Bronchial epithelial cell (primary cell): ENCODE measurements around the gene PRDM12. TPM values are rescaled to one million over a fixed set of nuclear protein-coding genes. Genes with fewer than 3 reads are reported as not detected.

Experiments used
- DNase-seq: peaks from one replicate; pipeline ENCODE4 v3.0.0-alpha.2; 2010; ENCODE audit warnings: low read depth
- FAIRE-seq: peaks from 2 replicates; lab custom pipeline; 2011; peaks lifted over from hg19 to GRCh38; lab: Jason Lieb, UNC
- H3K27me3 ChIP-seq: 2 replicates; pipeline ENCODE4 v1.5.1; 2011; ENCODE audit warnings: low read length; ENCODE audit not compliant: control insufficient read depth, insufficient read depth
- H3K36me3 ChIP-seq: 2 replicates; pipeline ENCODE4 v1.5.1; 2011; ENCODE audit warnings: low read length; ENCODE audit not compliant: control insufficient read depth, insufficient read depth
- H3K4me3 ChIP-seq: 2 replicates; pipeline ENCODE4 v1.5.1; 2011; ENCODE audit warnings: mild to moderate bottlenecking, low read depth, low read length, control low read depth
- total RNA-seq: library from RNA; depleted of rRNA; stranded (reverse); fragments of >200 nt; gene quantifications from 2 replicates; pipeline ENCODE4 v1.2.1, GENCODE V29; 2014
- TF ChIP-seq, protein P1 (sequence below): IDR thresholded peaks from 2 replicates; pipeline ENCODE4 v1.5.1; 2011; ENCODE audit warnings: mild to moderate bottlenecking, moderate library complexity, low read length, control low read depth, inconsistent platforms; ENCODE audit not compliant: insufficient read depth, severe bottlenecking

Gene PRDM12
- total RNA-seq, 1 donor from 2014 or later, result not detected

DNA sequence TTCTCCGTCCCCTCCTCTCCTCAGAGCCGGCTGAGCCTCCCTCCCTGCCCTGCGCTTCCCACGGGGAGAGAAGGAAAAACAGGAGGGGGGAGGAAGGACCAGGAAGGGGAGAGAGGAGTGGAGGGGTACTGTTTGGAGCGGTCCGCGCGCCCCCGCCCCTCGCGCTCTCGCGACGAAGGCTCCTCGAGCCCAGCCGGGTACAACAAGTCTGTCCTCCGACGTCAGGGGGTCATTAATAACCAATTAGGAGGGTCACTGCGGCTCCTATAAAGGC lies 480 bp upstream of the PRDM12 start:
- H3K36me3 ChIP-seq, result no peaks in the 10 kb centered on the region
- DNase-seq (no peak), FAIRE-seq (no peak)
- no peak overlapping the region for H3K4me3 ChIP-seq
- H3K27me3 ChIP-seq, result peaks cover 79% of the 10 kb centered on the region
- TF ChIP-seq, protein P1, sequence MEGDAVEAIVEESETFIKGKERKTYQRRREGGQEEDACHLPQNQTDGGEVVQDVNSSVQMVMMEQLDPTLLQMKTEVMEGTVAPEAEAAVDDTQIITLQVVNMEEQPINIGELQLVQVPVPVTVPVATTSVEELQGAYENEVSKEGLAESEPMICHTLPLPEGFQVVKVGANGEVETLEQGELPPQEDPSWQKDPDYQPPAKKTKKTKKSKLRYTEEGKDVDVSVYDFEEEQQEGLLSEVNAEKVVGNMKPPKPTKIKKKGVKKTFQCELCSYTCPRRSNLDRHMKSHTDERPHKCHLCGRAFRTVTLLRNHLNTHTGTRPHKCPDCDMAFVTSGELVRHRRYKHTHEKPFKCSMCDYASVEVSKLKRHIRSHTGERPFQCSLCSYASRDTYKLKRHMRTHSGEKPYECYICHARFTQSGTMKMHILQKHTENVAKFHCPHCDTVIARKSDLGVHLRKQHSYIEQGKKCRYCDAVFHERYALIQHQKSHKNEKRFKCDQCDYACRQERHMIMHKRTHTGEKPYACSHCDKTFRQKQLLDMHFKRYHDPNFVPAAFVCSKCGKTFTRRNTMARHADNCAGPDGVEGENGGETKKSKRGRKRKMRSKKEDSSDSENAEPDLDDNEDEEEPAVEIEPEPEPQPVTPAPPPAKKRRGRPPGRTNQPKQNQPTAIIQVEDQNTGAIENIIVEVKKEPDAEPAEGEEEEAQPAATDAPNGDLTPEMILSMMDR, result no peak

DNA sequence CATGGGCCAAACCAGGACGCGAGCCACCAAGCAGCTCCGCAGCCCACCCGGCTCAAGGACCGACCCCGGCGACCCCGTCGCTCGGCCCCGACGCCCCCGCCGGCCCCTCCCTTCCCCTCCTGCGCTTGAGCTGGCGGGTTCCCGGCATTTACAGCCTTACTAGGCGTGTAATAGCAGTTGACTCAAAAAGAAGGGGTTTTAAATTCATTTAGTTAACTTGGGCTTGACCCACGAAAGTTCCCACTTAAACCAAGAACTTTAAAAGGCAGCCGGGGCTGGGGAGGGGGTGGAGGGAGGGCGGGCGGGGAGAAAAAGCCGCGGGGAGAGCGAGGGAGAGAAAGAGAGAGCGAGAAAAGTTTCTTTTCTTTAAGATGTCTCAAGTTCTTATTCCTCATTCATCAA lies 636 bp downstream of the PRDM12 start:
- Histone ChIP-seq H3K36me3 (no peaks in the 10 kb centered on the region), H3K4me3 (no peak overlapping the region), H3K27me3 (peaks cover 70% of the 10 kb centered on the region)
- no peak for FAIRE-seq
- no peak for DNase-seq
- TF ChIP-seq, protein P1, result no peak

DNA sequence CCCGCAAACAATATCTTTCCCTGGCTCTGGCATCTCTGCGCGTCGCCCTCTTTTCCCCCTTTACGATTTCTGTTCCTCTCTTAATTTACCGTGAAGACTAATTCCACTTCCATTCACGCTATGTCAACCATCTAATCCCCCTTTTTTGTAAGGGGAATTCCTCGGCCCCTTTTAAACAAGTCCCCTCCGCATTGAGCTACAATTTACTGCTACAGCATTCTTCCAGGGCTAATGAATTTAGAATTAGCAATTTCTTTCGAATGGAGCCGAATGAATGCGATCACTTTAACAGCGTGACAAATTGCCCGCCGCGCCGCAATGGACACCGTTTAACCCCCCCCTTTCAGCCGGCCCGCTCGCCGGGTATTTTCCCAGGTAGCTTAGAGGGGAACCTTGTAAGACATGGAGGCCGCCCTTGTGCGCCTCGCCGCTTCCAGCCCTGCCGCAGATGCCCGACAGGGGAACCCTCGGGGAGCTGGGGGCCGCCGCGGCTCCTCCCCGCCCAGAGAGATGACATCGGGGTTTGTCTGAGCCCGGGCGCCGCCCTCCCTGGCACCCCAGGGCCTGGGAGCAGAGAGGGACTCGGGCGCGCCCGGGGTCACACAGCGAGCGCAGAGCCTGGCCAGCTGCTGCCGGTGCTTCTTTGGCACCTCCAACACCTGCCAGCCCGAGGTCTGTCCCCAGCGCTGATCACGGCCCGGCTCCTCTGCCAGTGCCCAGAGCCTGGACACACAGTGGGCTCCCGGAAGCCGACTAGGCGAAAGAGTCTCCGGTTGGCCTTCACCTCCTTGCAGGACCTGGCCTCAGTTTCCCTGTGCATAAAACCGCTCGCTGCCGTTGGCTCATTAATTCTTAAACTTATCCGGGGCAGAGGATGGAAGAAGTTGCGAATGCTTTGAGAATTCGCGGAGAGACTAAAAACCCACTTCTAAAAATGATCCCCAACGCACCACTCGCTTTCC lies 1.3 kb downstream of the PRDM12 start:
- Histone ChIP-seq H3K27me3 (peaks cover 67% of the 10 kb centered on the region), H3K4me3 (no peak overlapping the region), H3K36me3 (no peaks in the 10 kb centered on the region)
- TF ChIP-seq, protein P1, result no peak
- FAIRE-seq (no peak), DNase-seq (no peak)

DNA sequence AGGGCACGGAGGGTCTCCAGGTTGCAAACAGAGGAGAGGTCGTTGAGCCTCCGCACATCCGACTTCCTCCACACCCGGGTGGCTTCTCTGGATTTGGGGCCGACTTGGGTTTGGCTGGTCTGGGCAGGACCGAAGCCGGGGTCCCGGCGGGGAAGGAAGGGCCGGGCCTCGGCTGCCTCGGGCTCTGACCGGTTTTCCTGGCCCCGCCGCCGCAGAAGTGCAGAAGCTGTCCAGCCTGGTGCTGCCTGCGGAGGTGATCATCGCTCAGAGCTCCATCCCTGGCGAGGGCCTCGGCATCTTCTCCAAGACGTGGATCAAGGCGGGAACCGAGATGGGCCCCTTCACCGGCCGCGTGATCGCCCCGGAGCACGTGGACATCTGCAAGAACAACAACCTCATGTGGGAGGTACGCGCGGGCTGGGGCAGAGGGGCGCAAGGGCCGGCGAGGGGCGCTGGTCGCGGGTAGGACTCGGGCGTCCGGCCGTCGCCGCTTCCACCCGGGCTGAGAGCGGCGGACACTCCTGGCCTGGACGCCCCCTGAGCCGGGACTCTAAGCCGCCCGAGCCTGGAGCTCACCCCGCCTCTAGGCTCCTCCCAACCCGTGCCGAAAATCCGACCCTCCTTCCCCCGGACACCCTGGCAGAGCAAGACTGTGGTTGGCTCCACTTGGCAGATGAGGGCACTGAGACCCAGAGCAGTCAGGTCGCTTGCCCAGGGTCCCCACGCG lies 2.2 kb downstream of the PRDM12 start:
- H3K36me3 ChIP-seq, result no peaks in the 10 kb centered on the region
- H3K27me3 ChIP-seq, result peaks cover 60% of the 10 kb centered on the region
- H3K4me3 ChIP-seq, result no peak overlapping the region
- FAIRE-seq (no peak), DNase-seq (no peak)
- TF ChIP-seq, protein P1, result no peak

DNA sequence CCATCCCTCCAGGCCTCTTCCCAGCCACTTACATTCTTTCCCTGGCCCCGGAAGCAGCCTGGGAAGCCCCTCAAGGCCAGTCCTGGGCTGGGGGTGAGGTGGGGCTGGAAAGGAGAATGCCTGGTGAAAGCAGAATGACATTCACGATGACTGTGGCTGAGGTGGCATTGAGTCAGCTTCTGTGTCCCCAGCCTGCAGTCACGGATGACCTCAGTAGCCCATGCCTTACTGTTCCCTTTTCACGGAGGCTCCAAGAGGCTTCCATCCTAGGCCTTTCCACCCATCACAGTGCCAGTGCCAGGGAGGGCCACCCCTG lies 2.7 kb downstream of the PRDM12 start:
- FAIRE-seq, result no peak
- Histone ChIP-seq H3K4me3 (no peak overlapping the region), H3K27me3 (peaks cover 55% of the 10 kb centered on the region), H3K36me3 (no peaks in the 10 kb centered on the region)
- DNase-seq, result no peak
- TF ChIP-seq, protein P1, result no peak
